Mammary epithelial cell (primary cell): ENCODE measurements around the gene MSI2.

ENCODE experiments used
- EZH2 ChIP-seq: IDR thresholded peaks from 2 replicates; pipeline ENCODE4 v1.6.1; 2012; ENCODE audit warnings: low read length, inconsistent platforms, borderline replicate concordance
- TF ChIP-seq, protein P1 (sequence below), 2 donors: IDR thresholded peaks in 1 of 2; conservative IDR thresholded peaks in 1 of 2; 2 replicates each; pipeline ENCODE4 v1.5.1; 2011 to 2012; ENCODE audit warnings: inconsistent platforms in 2 of 2, low read length in 2 of 2, mild to moderate bottlenecking in 2 of 2, control low read depth in 1 of 2, low read depth in 1 of 2; ENCODE audit not compliant: insufficient read depth in 1 of 2; ENCODE audit errors: extremely low read depth in 1 of 2

- TF ChIP-seq, protein P1, sequence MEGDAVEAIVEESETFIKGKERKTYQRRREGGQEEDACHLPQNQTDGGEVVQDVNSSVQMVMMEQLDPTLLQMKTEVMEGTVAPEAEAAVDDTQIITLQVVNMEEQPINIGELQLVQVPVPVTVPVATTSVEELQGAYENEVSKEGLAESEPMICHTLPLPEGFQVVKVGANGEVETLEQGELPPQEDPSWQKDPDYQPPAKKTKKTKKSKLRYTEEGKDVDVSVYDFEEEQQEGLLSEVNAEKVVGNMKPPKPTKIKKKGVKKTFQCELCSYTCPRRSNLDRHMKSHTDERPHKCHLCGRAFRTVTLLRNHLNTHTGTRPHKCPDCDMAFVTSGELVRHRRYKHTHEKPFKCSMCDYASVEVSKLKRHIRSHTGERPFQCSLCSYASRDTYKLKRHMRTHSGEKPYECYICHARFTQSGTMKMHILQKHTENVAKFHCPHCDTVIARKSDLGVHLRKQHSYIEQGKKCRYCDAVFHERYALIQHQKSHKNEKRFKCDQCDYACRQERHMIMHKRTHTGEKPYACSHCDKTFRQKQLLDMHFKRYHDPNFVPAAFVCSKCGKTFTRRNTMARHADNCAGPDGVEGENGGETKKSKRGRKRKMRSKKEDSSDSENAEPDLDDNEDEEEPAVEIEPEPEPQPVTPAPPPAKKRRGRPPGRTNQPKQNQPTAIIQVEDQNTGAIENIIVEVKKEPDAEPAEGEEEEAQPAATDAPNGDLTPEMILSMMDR (conservative IDR thresholded peaks at IDR 0.05 in 1 of 2, IDR thresholded peaks at IDR 0.05 in 1 of 2; ENCODE audit: extremely low read depth in 1 of 2, insufficient read depth in 1 of 2, low read depth in 1 of 2, low read length in 2 of 2) = no peak
- TF ChIP-seq EZH2 = no peak
Observed at GRCh38 chr17:57667461-57667923, 411.2 kb downstream of the MSI2 start.
